ENCODE measurements around the gene IQCF6. TPM values are rescaled to one million over a fixed set of nuclear protein-coding genes. Genes with fewer than 3 reads are reported as not detected.
"Not testable (repeated sequence)": the region's sequence is repeated elsewhere in the genome, so short reads cannot be mapped to it uniquely, and the experiment has no call there.

IQCF6 gene
- total RNA-seq, 1 donor: not detected

- H3K27me3 ChIP-seq (ENCODE audit: insufficient read depth, low read length): peaks cover 6% of the 10 kb centered on the region
- no peaks in the 10 kb centered on the region for H3K36me3 ChIP-seq (ENCODE audit: insufficient read depth, low read length)
- no peaks in the 10 kb centered on the region for H4K20me1 ChIP-seq (ENCODE audit: insufficient read depth, low read length)
- H3K4me1 ChIP-seq (ENCODE audit: insufficient read depth, low read length): no peaks in the 10 kb centered on the region
- H3K4me2 ChIP-seq (ENCODE audit: insufficient read depth, low read length): no peak overlapping the region
- H3K79me2 ChIP-seq (ENCODE audit: insufficient read depth, low read length): no peaks in the 10 kb centered on the region
- no peak overlapping the region for H2AFZ ChIP-seq (ENCODE audit: low read length)
- no peak for TF ChIP-seq CTCF (IDR thresholded peaks at IDR 0.05; ENCODE audit: extremely low read depth, low read depth, low read length)
- no peak overlapping the region for H3K4me3 ChIP-seq (ENCODE audit: insufficient read depth, low read length)
- DNase-seq (ENCODE audit: insufficient read length, low spot score, missing footprints): no peak
- H3K9me3 ChIP-seq (ENCODE audit: low read depth, low read length): no peaks in the 10 kb centered on the region
- no peak overlapping the region for H3K27ac ChIP-seq (ENCODE audit: low read depth, low read length)
Measured at GRCh38 chr3:51778554-51778953, 483 bp downstream of the IQCF6 start.

- H4K20me1 ChIP-seq (ENCODE audit: insufficient read depth, low read length): no peaks in the 10 kb centered on the region
- no peaks in the 10 kb centered on the region for H3K9me3 ChIP-seq (ENCODE audit: low read depth, low read length)
- no peak overlapping the region for H2AFZ ChIP-seq (ENCODE audit: low read length)
Measured at GRCh38 chr3:51777985-51778384, 1.1 kb downstream of the IQCF6 start.

GRCh38 chr3:51773529-51774056 is 5.4 kb downstream of the IQCF6 start:
- TF ChIP-seq CTCF (IDR thresholded peaks at IDR 0.05; ENCODE audit: extremely low read depth, low read depth, low read length): no peak
- Histone ChIP-seq H3K4me3 (ENCODE audit: insufficient read depth, low read length) (no peak overlapping the region), H3K36me3 (ENCODE audit: insufficient read depth, low read length) (no peaks in the 10 kb centered on the region), H3K27me3 (ENCODE audit: insufficient read depth, low read length) (peaks cover 7% of the 10 kb centered on the region), H3K4me1 (ENCODE audit: insufficient read depth, low read length) (no peaks in the 10 kb centered on the region), H3K4me2 (ENCODE audit: insufficient read depth, low read length) (no peak overlapping the region), H3K9me3 (ENCODE audit: low read depth, low read length) (no peaks in the 10 kb centered on the region), H3K79me2 (ENCODE audit: insufficient read depth, low read length) (no peaks in the 10 kb centered on the region), H3K27ac (ENCODE audit: low read depth, low read length) (no peak overlapping the region), H4K20me1 (ENCODE audit: insufficient read depth, low read length) (no peaks in the 10 kb centered on the region), H2AFZ (ENCODE audit: low read length) (no peak overlapping the region)
- no peak for DNase-seq (ENCODE audit: insufficient read length, low spot score, missing footprints)

More at GRCh38 chr3:51777985-51778384, 1.1 kb downstream of the IQCF6 start:
- Histone ChIP-seq H3K27me3 (ENCODE audit: insufficient read depth, low read length) (peaks cover 9% of the 10 kb centered on the region), H3K27ac (ENCODE audit: low read depth, low read length) (no peak overlapping the region), H3K4me3 (ENCODE audit: insufficient read depth, low read length) (no peak overlapping the region), H3K36me3 (ENCODE audit: insufficient read depth, low read length) (no peaks in the 10 kb centered on the region), H3K4me1 (ENCODE audit: insufficient read depth, low read length) (no peaks in the 10 kb centered on the region), H3K79me2 (ENCODE audit: insufficient read depth, low read length) (no peaks in the 10 kb centered on the region), H3K4me2 (ENCODE audit: insufficient read depth, low read length) (no peak overlapping the region)
- TF ChIP-seq CTCF (IDR thresholded peaks at IDR 0.05; ENCODE audit: extremely low read depth, low read depth, low read length): no peak
- no peak for DNase-seq (ENCODE audit: insufficient read length, low spot score, missing footprints)

GRCh38 chr3:51759203-51759602 is 19.8 kb downstream of the IQCF6 start:
- H2AFZ ChIP-seq (ENCODE audit: low read length): no peak overlapping the region
- no peaks in the 10 kb centered on the region for H3K9me3 ChIP-seq (ENCODE audit: low read depth, low read length)
- H4K20me1 ChIP-seq (ENCODE audit: insufficient read depth, low read length): no peaks in the 10 kb centered on the region
- no peaks in the 10 kb centered on the region for H3K4me1 ChIP-seq (ENCODE audit: insufficient read depth, low read length)
- no peaks in the 10 kb centered on the region for H3K36me3 ChIP-seq (ENCODE audit: insufficient read depth, low read length)
- no peak overlapping the region for H3K27ac ChIP-seq (ENCODE audit: low read depth, low read length)
- no peaks in the 10 kb centered on the region for H3K79me2 ChIP-seq (ENCODE audit: insufficient read depth, low read length)
- no peak for DNase-seq (ENCODE audit: insufficient read length, low spot score, missing footprints)
- H3K27me3 ChIP-seq (ENCODE audit: insufficient read depth, low read length): no peaks in the 10 kb centered on the region
- H3K4me3 ChIP-seq (ENCODE audit: insufficient read depth, low read length): no peak overlapping the region
- no peak overlapping the region for H3K4me2 ChIP-seq (ENCODE audit: insufficient read depth, low read length)
- TF ChIP-seq CTCF (IDR thresholded peaks at IDR 0.05; ENCODE audit: extremely low read depth, low read depth, low read length): no peak

GRCh38 chr3:51753763-51754750 is 25.0 kb downstream of the IQCF6 start:
- H3K27me3 ChIP-seq (ENCODE audit: insufficient read depth, low read length); H3K27ac ChIP-seq (ENCODE audit: low read depth, low read length); H3K4me1 ChIP-seq (ENCODE audit: insufficient read depth, low read length); H4K20me1 ChIP-seq (ENCODE audit: insufficient read depth, low read length); H3K79me2 ChIP-seq (ENCODE audit: insufficient read depth, low read length); H3K9me3 ChIP-seq (ENCODE audit: low read depth, low read length); DNase-seq (ENCODE audit: insufficient read length, low spot score, missing footprints); H3K4me3 ChIP-seq (ENCODE audit: insufficient read depth, low read length); H3K36me3 ChIP-seq (ENCODE audit: insufficient read depth, low read length); H3K4me2 ChIP-seq (ENCODE audit: insufficient read depth, low read length); H2AFZ ChIP-seq (ENCODE audit: low read length): not testable (repeated sequence)
